HCT116 (cell line): ENCODE data around the gene SH3PXD2A.
"Not testable (repeated sequence)": the region's sequence is repeated elsewhere in the genome, so short reads cannot be mapped to it uniquely, and the experiment has no call there.

Source experiments
- EGR1 ChIP-seq: IDR thresholded peaks from 2 replicates; pipeline ENCODE4 v1.6.1; 2012; ENCODE audit warnings: low read depth
- EZH2phosphoT487 ChIP-seq: fragments of 200-600 bp; IDR thresholded peaks from 2 replicates; pipeline ENCODE4 v1.6.1; 2018; ENCODE audit warnings: antibody characterized with exemption, borderline replicate concordance
- POLR2A ChIP-seq: IDR thresholded peaks from 2 replicates; pipeline ENCODE4 v1.7.0; 2011; ENCODE audit warnings: borderline replicate concordance; ENCODE audit not compliant: insufficient read depth, insufficient read length; ENCODE audit errors: extremely low read depth
- SIN3A ChIP-seq: IDR thresholded peaks from 2 replicates; pipeline ENCODE4 v1.6.1; 2012; ENCODE audit warnings: low read depth
- TF ChIP-seq, protein P1 (sequence below), 3 experiments: fragments of 200-600 bp in 1 of 3; sonication (generic) in 1 of 3; IDR thresholded peaks in 2 of 3; conservative IDR thresholded peaks in 1 of 3; 2 replicates each; pipeline ENCODE4 v1.5.1; 2012 to 2017; ENCODE audit warnings: low read depth in 2 of 3, low read length in 2 of 3, antibody characterized with exemption in 1 of 3, borderline replicate concordance in 1 of 3, control low read depth in 1 of 3, mild to moderate bottlenecking in 1 of 3, mixed read lengths in 1 of 3, mixed run types in 1 of 3, moderate library complexity in 1 of 3; ENCODE audit not compliant: insufficient read depth in 1 of 3
- TF ChIP-seq, protein P2 (sequence below): IDR thresholded peaks from 2 replicates; pipeline ENCODE4 v1.6.1; 2012; ENCODE audit warnings: low read depth

DNA sequence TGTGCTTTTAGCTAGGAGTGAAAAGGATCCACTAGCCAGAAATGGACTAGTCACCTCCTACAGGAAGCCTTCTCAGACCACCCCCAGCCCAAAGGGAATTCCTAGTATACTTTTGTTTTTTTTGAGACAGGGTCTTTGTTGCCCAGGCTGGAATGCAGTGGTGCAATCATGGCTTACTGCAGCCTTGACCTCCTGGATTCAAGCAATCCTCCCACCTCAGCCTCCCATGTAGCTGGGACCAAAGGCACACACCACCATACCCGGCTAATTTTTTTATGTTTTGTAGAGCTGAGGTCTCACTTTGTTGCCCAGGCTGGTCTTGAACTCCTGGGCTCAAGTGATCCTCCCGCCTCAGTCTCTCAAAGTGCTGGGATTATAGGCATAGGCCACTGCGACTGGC, 192.7 kb downstream of the SH3PXD2A start:
- TF ChIP-seq, protein P1, sequence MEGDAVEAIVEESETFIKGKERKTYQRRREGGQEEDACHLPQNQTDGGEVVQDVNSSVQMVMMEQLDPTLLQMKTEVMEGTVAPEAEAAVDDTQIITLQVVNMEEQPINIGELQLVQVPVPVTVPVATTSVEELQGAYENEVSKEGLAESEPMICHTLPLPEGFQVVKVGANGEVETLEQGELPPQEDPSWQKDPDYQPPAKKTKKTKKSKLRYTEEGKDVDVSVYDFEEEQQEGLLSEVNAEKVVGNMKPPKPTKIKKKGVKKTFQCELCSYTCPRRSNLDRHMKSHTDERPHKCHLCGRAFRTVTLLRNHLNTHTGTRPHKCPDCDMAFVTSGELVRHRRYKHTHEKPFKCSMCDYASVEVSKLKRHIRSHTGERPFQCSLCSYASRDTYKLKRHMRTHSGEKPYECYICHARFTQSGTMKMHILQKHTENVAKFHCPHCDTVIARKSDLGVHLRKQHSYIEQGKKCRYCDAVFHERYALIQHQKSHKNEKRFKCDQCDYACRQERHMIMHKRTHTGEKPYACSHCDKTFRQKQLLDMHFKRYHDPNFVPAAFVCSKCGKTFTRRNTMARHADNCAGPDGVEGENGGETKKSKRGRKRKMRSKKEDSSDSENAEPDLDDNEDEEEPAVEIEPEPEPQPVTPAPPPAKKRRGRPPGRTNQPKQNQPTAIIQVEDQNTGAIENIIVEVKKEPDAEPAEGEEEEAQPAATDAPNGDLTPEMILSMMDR (IDR thresholded peaks at IDR 0.05 in 2 of 3, conservative IDR thresholded peaks at IDR 0.05 in 1 of 3; ENCODE audit: borderline replicate concordance in 1 of 3, insufficient read depth in 1 of 3, low read depth in 2 of 3, low read length in 2 of 3) = not testable (repeated sequence)
- not testable (repeated sequence) for TF ChIP-seq SIN3A, POLR2A, EZH2phosphoT487, EGR1
- TF ChIP-seq, protein P2, sequence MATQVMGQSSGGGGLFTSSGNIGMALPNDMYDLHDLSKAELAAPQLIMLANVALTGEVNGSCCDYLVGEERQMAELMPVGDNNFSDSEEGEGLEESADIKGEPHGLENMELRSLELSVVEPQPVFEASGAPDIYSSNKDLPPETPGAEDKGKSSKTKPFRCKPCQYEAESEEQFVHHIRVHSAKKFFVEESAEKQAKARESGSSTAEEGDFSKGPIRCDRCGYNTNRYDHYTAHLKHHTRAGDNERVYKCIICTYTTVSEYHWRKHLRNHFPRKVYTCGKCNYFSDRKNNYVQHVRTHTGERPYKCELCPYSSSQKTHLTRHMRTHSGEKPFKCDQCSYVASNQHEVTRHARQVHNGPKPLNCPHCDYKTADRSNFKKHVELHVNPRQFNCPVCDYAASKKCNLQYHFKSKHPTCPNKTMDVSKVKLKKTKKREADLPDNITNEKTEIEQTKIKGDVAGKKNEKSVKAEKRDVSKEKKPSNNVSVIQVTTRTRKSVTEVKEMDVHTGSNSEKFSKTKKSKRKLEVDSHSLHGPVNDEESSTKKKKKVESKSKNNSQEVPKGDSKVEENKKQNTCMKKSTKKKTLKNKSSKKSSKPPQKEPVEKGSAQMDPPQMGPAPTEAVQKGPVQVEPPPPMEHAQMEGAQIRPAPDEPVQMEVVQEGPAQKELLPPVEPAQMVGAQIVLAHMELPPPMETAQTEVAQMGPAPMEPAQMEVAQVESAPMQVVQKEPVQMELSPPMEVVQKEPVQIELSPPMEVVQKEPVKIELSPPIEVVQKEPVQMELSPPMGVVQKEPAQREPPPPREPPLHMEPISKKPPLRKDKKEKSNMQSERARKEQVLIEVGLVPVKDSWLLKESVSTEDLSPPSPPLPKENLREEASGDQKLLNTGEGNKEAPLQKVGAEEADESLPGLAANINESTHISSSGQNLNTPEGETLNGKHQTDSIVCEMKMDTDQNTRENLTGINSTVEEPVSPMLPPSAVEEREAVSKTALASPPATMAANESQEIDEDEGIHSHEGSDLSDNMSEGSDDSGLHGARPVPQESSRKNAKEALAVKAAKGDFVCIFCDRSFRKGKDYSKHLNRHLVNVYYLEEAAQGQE = not testable (repeated sequence)
